PC-3 (cell line): Measurements from ENCODE around the gene SURF6. TPM values are rescaled to one million over a fixed set of nuclear protein-coding genes. Genes with fewer than 3 reads are reported as not detected.

Experiments used
- ATAC-seq: fragments of 200-7000 bp; cut with Tn5 transposase; 2 replicates; pipeline ENCODE4 v1.9.1; 2020; ENCODE audit warnings: mild to moderate bottlenecking, moderate library complexity
- BruUV-seq: library from RNA; stranded (reverse); fragments of 400-500 nt; replicated peaks from 2 replicates; lab custom pipeline; 2021; lab: Mats Ljungman, UMichigan
- CTCF ChIA-PET: fragments of 300-600 bp; sonication (Branson Sonifier 250); formaldehyde crosslinking; loops from one replicate; lab custom pipeline; 2022; ENCODE audit warnings: antibody characterized with exemption; lab: Charles Lee
- POLR2A ChIA-PET: fragments of 300-600 bp; sonication (Branson Sonifier 250); formaldehyde crosslinking; loops from one replicate; lab custom pipeline; 2022; ENCODE audit warnings: antibody characterized with exemption; ENCODE audit not compliant: unreplicated experiment; lab: Charles Lee
- DNase-seq: peaks from one replicate; pipeline ENCODE4 v3.0.0-alpha.2; 2015
- H2AFZ ChIP-seq: fragments of 300-600 bp; sonication (generic); 2 replicates; pipeline ENCODE4 v1.6.0; 2016; ENCODE audit warnings: antibody characterized with exemption, low read length
- H3F3A ChIP-seq: fragments of 300-600 bp; sonication (generic); one replicate; pipeline ENCODE4 v1.6.0; 2017; ENCODE audit warnings: antibody characterized with exemption, low read length, control low read depth, mild to moderate bottlenecking; ENCODE audit not compliant: unreplicated experiment
- H3K27ac ChIP-seq: fragments of 300-600 bp; sonication (generic); 2 replicates; pipeline ENCODE4 v1.5.1; 2016; ENCODE audit warnings: mild to moderate bottlenecking, low read length
- H3K27me3 ChIP-seq: fragments of 300-600 bp; sonication (generic); 2 replicates; pipeline ENCODE4 v1.6.1; 2016; ENCODE audit warnings: low read length, mixed read lengths
- H3K36me3 ChIP-seq: fragments of 300-600 bp; sonication (generic); 2 replicates; pipeline ENCODE4 v1.6.1; 2016; ENCODE audit warnings: low read depth, mixed run types, low read length, mixed read lengths
- H3K4me1 ChIP-seq: fragments of 300-600 bp; sonication (generic); 2 replicates; pipeline ENCODE4 v1.5.1; 2016; ENCODE audit warnings: low read length; ENCODE audit not compliant: insufficient read depth
- H3K4me2 ChIP-seq: fragments of 300-600 bp; sonication (generic); 2 replicates; pipeline ENCODE4 v1.6.0; 2016; ENCODE audit warnings: low read length
- H3K4me3 ChIP-seq: fragments of 300-600 bp; sonication (generic); 2 replicates; pipeline ENCODE4 v1.5.1; 2016; ENCODE audit warnings: mild to moderate bottlenecking, low read length, mixed read lengths
- H3K79me2 ChIP-seq: fragments of 300-600 bp; sonication (generic); 2 replicates; pipeline ENCODE4 v1.6.1; 2017; ENCODE audit warnings: low read length, mixed read lengths
- H3K9ac ChIP-seq: fragments of 300-600 bp; sonication (generic); 2 replicates; pipeline ENCODE4 v1.6.0; 2016; ENCODE audit warnings: mild to moderate bottlenecking, low read length
- H3K9me2 ChIP-seq: fragments of 300-600 bp; sonication (generic); replicated peaks from 2 replicates; pipeline ENCODE4 v1.6.1; 2016; ENCODE audit warnings: mixed run types, low read length, mixed read lengths
- H3K9me3 ChIP-seq: fragments of 300-600 bp; sonication (generic); 2 replicates; pipeline ENCODE4 v1.6.1; 2016; ENCODE audit warnings: low read length, mixed read lengths
- H4K20me1 ChIP-seq: fragments of 300-600 bp; sonication (generic); 2 replicates; pipeline ENCODE4 v1.6.1; 2016; ENCODE audit warnings: low read length, mixed read lengths
- CTCF ChIP-seq: fragments of 300-600 bp; sonication (generic); conservative IDR thresholded peaks from 2 replicates; pipeline ENCODE4 v1.5.1; 2017; ENCODE audit warnings: antibody characterized with exemption, low read depth, mild to moderate bottlenecking, low read length
- EZH2 ChIP-seq: fragments of 300-600 bp; sonication (generic); IDR thresholded peaks from one replicate; pipeline ENCODE4 v1.6.1; 2017; ENCODE audit warnings: antibody characterized with exemption, mild to moderate bottlenecking, low read length; ENCODE audit not compliant: unreplicated experiment
- EZH2phosphoT487 ChIP-seq: fragments of 300-600 bp; sonication (generic); IDR thresholded peaks from 2 replicates; pipeline ENCODE4 v1.6.1; 2018; ENCODE audit warnings: mild to moderate bottlenecking, antibody characterized with exemption, low read length, borderline replicate concordance
- intact Hi-C: fragments of 100-400 bp; cut with micrococcal nuclease; formaldehyde crosslinking; loops from 2 replicates; pipeline ENCODE4 v1.9.0; 2023
- total RNA-seq: library from RNA; depleted of rRNA; stranded (reverse); fragments of >200 nt; gene quantifications from 2 replicates; pipeline ENCODE4 v1.2.3, GENCODE V29; 2014

The SURF6 gene
- total RNA-seq, 1 experiment from 2014 or later: 28.0 TPM

GRCh38 chr9:133361507-133362092 lies 25.6 kb upstream of the SURF6 start:
- TF ChIP-seq EZH2phosphoT487 (no peak), EZH2 (no peak), CTCF (no peak)
- peaks cover 25% of the 10 kb centered on the region for H3K79me2 ChIP-seq

GRCh38 chr9:133360400-133361393 lies 24.7 kb upstream of the SURF6 start:
- no peaks in the 10 kb centered on the region for H3K27me3 ChIP-seq
- no peak overlapping the region for H3K9ac ChIP-seq
- peaks cover 30% of the 10 kb centered on the region for H3K79me2 ChIP-seq
- no peaks in the 10 kb centered on the region for H3F3A ChIP-seq
- no peak overlapping the region for H2AFZ ChIP-seq
- H3K4me2 ChIP-seq: no peak overlapping the region
- H3K4me3 ChIP-seq: no peak overlapping the region
- H3K27ac ChIP-seq: no peak overlapping the region
- ATAC-seq (no peak), DNase-seq (no peak)
- BruUV-seq: no TSS peak
- intact Hi-C loops: no loop called here
- no peaks in the 10 kb centered on the region for H4K20me1 ChIP-seq
- peaks cover 11% of the 10 kb centered on the region for H3K36me3 ChIP-seq
- no peaks in the 10 kb centered on the region for H3K9me2 ChIP-seq
- H3K4me1 ChIP-seq: peaks cover 11% of the 10 kb centered on the region
- no peak for TF ChIP-seq EZH2phosphoT487
- TF ChIP-seq CTCF: no peak
- TF ChIP-seq EZH2: no peak
- ChIA-PET POLR2A (no interaction called here), CTCF (no interaction called here)
- H3K9me3 ChIP-seq: no peaks in the 10 kb centered on the region

More at GRCh38 chr9:133361507-133362092, 25.6 kb upstream of the SURF6 start:
- POLR2A ChIA-PET: no interaction called here
- H4K20me1 ChIP-seq: no peaks in the 10 kb centered on the region
- DNase-seq (no peak), ATAC-seq (no peak)
- H3K9me2 ChIP-seq: no peaks in the 10 kb centered on the region
- no peaks in the 10 kb centered on the region for H3F3A ChIP-seq
- CTCF ChIA-PET: no interaction called here
- no peaks in the 10 kb centered on the region for H3K27me3 ChIP-seq
- H3K4me2 ChIP-seq: no peak overlapping the region
- intact Hi-C loops: no loop called here
- no peak overlapping the region for H3K27ac ChIP-seq
- no TSS peak for BruUV-seq
- H3K4me3 ChIP-seq: no peak overlapping the region
- H3K9ac ChIP-seq: no peak overlapping the region
- H3K9me3 ChIP-seq: no peaks in the 10 kb centered on the region
- no peak overlapping the region for H2AFZ ChIP-seq
- peaks cover 19% of the 10 kb centered on the region for H3K36me3 ChIP-seq
- peaks cover 11% of the 10 kb centered on the region for H3K4me1 ChIP-seq
